ENCODE measurements around the gene CHST15. TPM values are rescaled to one million over a fixed set of nuclear protein-coding genes. Genes with fewer than 3 reads are reported as not detected.
"Not testable (repeated sequence)": the region's sequence is repeated elsewhere in the genome, so short reads cannot be mapped to it uniquely, and the experiment has no call there.

Gene CHST15
- total RNA-seq, 1 experiment from 2014 or later = 17.1 TPM

- Histone ChIP-seq H3K79me2 (ENCODE audit: low read length) (no peaks in the 10 kb centered on the region), H3K27ac (ENCODE audit: low read length) (no peak overlapping the region), H3K4me1 (ENCODE audit: insufficient read depth, low read length) (peaks cover 15% of the 10 kb centered on the region), H4K20me1 (ENCODE audit: low read length) (no peaks in the 10 kb centered on the region), H3K4me2 (ENCODE audit: low read length) (no peak overlapping the region), H3F3A (ENCODE audit: low read length, unreplicated experiment) (no peaks in the 10 kb centered on the region), H3K36me3 (ENCODE audit: low read depth, low read length) (no peaks in the 10 kb centered on the region), H2AFZ (ENCODE audit: low read length) (no peak overlapping the region), H3K9me3 (ENCODE audit: low read length) (no peaks in the 10 kb centered on the region), H3K4me3 (ENCODE audit: low read length) (no peak overlapping the region), H3K9me2 (replicated peaks; ENCODE audit: low read length) (no peaks in the 10 kb centered on the region), H3K27me3 (ENCODE audit: low read length) (no peaks in the 10 kb centered on the region), H3K9ac (ENCODE audit: low read length) (no peak overlapping the region)
- no peak for TF ChIP-seq CTCF (conservative IDR thresholded peaks at IDR 0.05; ENCODE audit: low read depth, low read length)
- POLR2A ChIA-PET (ENCODE audit: unreplicated experiment) = no interaction called here
- ATAC-seq (no peak), DNase-seq (peak; percentile 16)
- no TSS peak for BruUV-seq (replicated peaks)
- CTCF ChIA-PET = no interaction called here
- intact Hi-C loops (cut with micrococcal nuclease) = no loop called here
Observed at GRCh38 chr10:124101351-124101750, 8.0 kb upstream of the CHST15 start.

DNA sequence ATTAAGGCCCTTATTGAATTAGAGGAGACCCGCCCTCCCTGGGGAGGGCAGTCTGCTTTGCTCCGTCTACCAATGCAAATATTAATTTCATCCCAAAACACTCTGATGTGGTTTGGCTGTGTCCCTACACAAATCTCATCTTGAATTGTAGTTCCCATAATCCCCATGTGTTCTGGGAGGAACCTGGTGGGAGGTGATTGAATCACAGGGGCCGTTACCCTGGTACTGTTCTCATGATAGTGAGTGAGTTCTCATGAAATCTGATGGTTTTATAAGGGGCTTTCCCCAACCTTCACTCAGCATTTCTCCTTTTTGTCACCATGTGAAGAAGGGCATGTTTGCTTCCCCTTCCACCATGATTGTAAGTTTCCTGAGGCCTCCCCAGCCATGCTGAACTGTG, 7.3 kb upstream of the CHST15 start:
- H3F3A ChIP-seq (ENCODE audit: low read length, unreplicated experiment); H3K9ac ChIP-seq (ENCODE audit: low read length); CTCF ChIA-PET; H3K4me2 ChIP-seq (ENCODE audit: low read length); H3K79me2 ChIP-seq (ENCODE audit: low read length); intact Hi-C loops (cut with micrococcal nuclease); H3K27ac ChIP-seq (ENCODE audit: low read length); POLR2A ChIA-PET (ENCODE audit: unreplicated experiment); H3K9me3 ChIP-seq (ENCODE audit: low read length); H2AFZ ChIP-seq (ENCODE audit: low read length); H3K4me3 ChIP-seq (ENCODE audit: low read length); H3K36me3 ChIP-seq (ENCODE audit: low read depth, low read length); ATAC-seq; H3K4me1 ChIP-seq (ENCODE audit: insufficient read depth, low read length); H3K9me2 ChIP-seq (replicated peaks; ENCODE audit: low read length); H4K20me1 ChIP-seq (ENCODE audit: low read length); DNase-seq; BruUV-seq (replicated peaks); H3K27me3 ChIP-seq (ENCODE audit: low read length): not testable (repeated sequence)

DNA sequence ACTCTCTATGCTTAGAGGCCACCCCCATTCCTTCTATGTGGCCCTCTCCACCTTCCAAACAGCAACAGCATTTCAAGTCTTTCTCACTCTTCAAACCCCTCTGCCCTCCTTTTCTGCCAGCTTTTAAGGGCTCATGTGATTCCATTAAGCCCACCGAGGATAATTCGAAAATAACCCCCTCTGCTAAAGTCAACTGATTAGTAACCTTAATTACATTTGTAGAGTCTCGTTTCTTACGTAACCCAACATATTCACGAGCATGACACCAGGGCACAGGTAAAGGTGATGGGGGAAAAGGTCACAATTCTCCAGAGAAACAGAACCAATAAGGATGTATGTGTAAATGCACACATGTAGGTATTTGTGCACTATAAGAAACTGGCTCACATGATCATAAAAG, 6.7 kb upstream of the CHST15 start:
- Histone ChIP-seq H3K79me2 (ENCODE audit: low read length) (no peaks in the 10 kb centered on the region), H3K36me3 (ENCODE audit: low read depth, low read length) (no peaks in the 10 kb centered on the region), H3K4me1 (ENCODE audit: insufficient read depth, low read length) (peaks cover 4% of the 10 kb centered on the region), H3K9ac (ENCODE audit: low read length) (no peak overlapping the region), H2AFZ (ENCODE audit: low read length) (no peak overlapping the region), H4K20me1 (ENCODE audit: low read length) (no peaks in the 10 kb centered on the region), H3K27ac (ENCODE audit: low read length) (no peak overlapping the region), H3K4me2 (ENCODE audit: low read length) (no peak overlapping the region), H3K9me3 (ENCODE audit: low read length) (no peaks in the 10 kb centered on the region), H3K9me2 (replicated peaks; ENCODE audit: low read length) (no peaks in the 10 kb centered on the region), H3K4me3 (ENCODE audit: low read length) (no peak overlapping the region), H3F3A (ENCODE audit: low read length, unreplicated experiment) (no peaks in the 10 kb centered on the region), H3K27me3 (ENCODE audit: low read length) (no peaks in the 10 kb centered on the region)
- ATAC-seq = no peak
- no peak for DNase-seq
- intact Hi-C loops (cut with micrococcal nuclease) = no loop called here
- POLR2A ChIA-PET (ENCODE audit: unreplicated experiment) = no interaction called here
- BruUV-seq (replicated peaks) = no TSS peak
- CTCF ChIA-PET = no interaction called here
- TF ChIP-seq CTCF (conservative IDR thresholded peaks at IDR 0.05; ENCODE audit: low read depth, low read length) (no peak), EZH2phosphoT487 (IDR thresholded peaks at IDR 0.05; ENCODE audit: borderline replicate concordance, low read length) (no peak), EZH2 (IDR thresholded peaks at IDR 0.05; ENCODE audit: low read length, unreplicated experiment) (no peak)

All from PC-3 (cell line).